Testis (tissue), 2 donors: ENCODE results near the gene GGACT.

Experiments
- POLR2A ChIP-seq: fragments of 450-650 bp; IDR thresholded peaks from one replicate; pipeline ENCODE4 v1.6.1; 2017; ENCODE audit warnings: antibody characterized with exemption, mild to moderate bottlenecking, moderate library complexity
- TF ChIP-seq, protein P1 (sequence below), 3 experiments: fragments of 450-650 bp in 2 of 3; fragments of 200-600 bp in 1 of 3; sonication (generic) in 1 of 3; IDR thresholded peaks; one replicate each; pipeline ENCODE4 v1.5.1; 2016 to 2019; ENCODE audit warnings: antibody characterized with exemption in 3 of 3, mild to moderate bottlenecking in 2 of 3, moderate library complexity in 1 of 3

DNA sequence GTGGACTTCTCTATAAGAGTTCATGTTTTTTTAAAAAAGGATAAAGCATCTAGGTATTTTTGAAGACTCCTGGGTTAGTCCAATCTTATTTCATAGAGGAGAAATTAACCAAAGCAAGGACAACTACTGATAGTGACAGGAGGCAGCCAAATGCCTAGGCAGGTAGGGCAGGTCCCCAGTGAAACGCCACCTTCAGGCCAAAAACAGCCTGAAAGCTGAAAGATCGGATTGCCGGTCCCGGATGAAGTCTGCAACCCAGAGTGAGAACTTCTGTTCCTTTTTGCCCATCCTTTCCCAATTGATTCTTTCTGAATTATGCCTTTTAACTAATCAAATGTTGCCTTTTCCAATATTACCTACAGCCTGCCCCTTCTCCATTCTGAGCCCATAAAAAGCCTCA lies 6.1 kb upstream of the GGACT start:
- TF ChIP-seq, protein P1, sequence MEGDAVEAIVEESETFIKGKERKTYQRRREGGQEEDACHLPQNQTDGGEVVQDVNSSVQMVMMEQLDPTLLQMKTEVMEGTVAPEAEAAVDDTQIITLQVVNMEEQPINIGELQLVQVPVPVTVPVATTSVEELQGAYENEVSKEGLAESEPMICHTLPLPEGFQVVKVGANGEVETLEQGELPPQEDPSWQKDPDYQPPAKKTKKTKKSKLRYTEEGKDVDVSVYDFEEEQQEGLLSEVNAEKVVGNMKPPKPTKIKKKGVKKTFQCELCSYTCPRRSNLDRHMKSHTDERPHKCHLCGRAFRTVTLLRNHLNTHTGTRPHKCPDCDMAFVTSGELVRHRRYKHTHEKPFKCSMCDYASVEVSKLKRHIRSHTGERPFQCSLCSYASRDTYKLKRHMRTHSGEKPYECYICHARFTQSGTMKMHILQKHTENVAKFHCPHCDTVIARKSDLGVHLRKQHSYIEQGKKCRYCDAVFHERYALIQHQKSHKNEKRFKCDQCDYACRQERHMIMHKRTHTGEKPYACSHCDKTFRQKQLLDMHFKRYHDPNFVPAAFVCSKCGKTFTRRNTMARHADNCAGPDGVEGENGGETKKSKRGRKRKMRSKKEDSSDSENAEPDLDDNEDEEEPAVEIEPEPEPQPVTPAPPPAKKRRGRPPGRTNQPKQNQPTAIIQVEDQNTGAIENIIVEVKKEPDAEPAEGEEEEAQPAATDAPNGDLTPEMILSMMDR (IDR thresholded peaks at IDR 0.05) = no peak
- no peak for TF ChIP-seq POLR2A
